ENCODE measurements around the gene CABLES1. TPM values are rescaled to one million over a fixed set of nuclear protein-coding genes. Genes with fewer than 3 reads are reported as not detected.
A peak's percentile ranks its signal among the peaks of the same experiment; 100 is the strongest.

Gene CABLES1
- total and polyA plus RNA-seq, 2 of the 4 experiments (the other 2 are of a cell fraction) = 4.7 to 5.7 TPM

GRCh38 chr18:23138471-23138870, 3.2 kb downstream of the CABLES1 start:
- TF ChIP-seq RAD21 (IDR thresholded peaks at IDR 0.05; ENCODE audit: low read length) (no peak), USF2 (IDR thresholded peaks at IDR 0.05; ENCODE audit: low read depth, low read length) (no peak), BHLHE40 (IDR thresholded peaks at IDR 0.05; ENCODE audit: low read depth, low read length) (no peak)
- H2AK5ac ChIP-seq (ENCODE audit: low read depth, low read length) = no peak overlapping the region; the same call in 1 of the 2 replicates
- no peak overlapping the region for H2BK5ac ChIP-seq (ENCODE audit: low read depth, low read length, poor library complexity, severe bottlenecking)
- H3K36me3 ChIP-seq (ENCODE audit: control insufficient read depth, insufficient read depth, low read length) = peaks cover 5% of the 10 kb centered on the region
- no peak overlapping the region for H4K8ac ChIP-seq (ENCODE audit: low read depth in 2 of 2, low read length in 2 of 2)
- H3K56ac ChIP-seq (ENCODE audit: extremely low read depth, insufficient read depth, low read length) = no peak overlapping the region
- no peak overlapping the region for H4K91ac ChIP-seq (ENCODE audit: insufficient read depth, low read depth, low read length)
- H3K14ac ChIP-seq (replicated peaks; ENCODE audit: low read depth, low read length) = 0 out of 2 replicates have a peak overlapping the region, but pooled peaks have one; percentile 13
- no peak overlapping the region for H2AFZ ChIP-seq (replicated peaks; ENCODE audit: low read length, poor library complexity)
- peaks cover 61% of the 10 kb centered on the region for H4K20me1 ChIP-seq (ENCODE audit: insufficient read depth, low read length)
- H3K27ac ChIP-seq (ENCODE audit: insufficient read depth, low read length) = no peak overlapping the region
- CTCF ChIA-PET = no interaction called here
- no peak overlapping the region for H2BK120ac ChIP-seq (ENCODE audit: low read depth, low read length)
- dilution Hi-C loops (cut with HindIII; ENCODE audit: low sequenced_read_pairs, unreplicated experiment) (no loop called here), intact Hi-C loops (cut with micrococcal nuclease) (loop anchor here (5.0 kb wide), 2 partner anchors 69 to 89 kb away; no protein-coding TSS in a partner anchor), in situ Hi-C loops (cut with MboI; ENCODE audit: low sequenced_read_pairs) (loop anchor here (10.0 kb wide), 1 partner anchor 236 kb away; no protein-coding TSS in a partner anchor)
- H3K9ac ChIP-seq (ENCODE audit: low read depth, low read length) = no peak overlapping the region
- H3K4ac ChIP-seq (ENCODE audit: low read depth, low read length) = no peak overlapping the region
- H3K9me1 ChIP-seq (ENCODE audit: insufficient read depth, low read length) = peaks cover 34% of the 10 kb centered on the region
- ATAC-seq (ENCODE audit: low read depth) (no peak), DNase-seq (no peak)
- peaks cover 34% of the 10 kb centered on the region for H3K4me1 ChIP-seq (ENCODE audit: control insufficient read depth, insufficient read depth, low read length)
- H3K18ac ChIP-seq (ENCODE audit: low read depth, low read length) = no peak overlapping the region
- POLR2A ChIA-PET (ENCODE audit: unreplicated experiment) = no interaction called here
- BruUV-seq (replicated peaks) = no TSS peak
- peaks cover 22 to 75% of the 10 kb centered on the region in 2 experiments for H3K79me1 ChIP-seq (ENCODE audit: low read depth in 1 of 2, low read length in 2 of 2)
- no peak overlapping the region for H2BK20ac ChIP-seq (ENCODE audit: low read depth, low read length)
- peak overlapping the region; percentile 16; the same call in 1 of the 2 replicates for H3K4me2 ChIP-seq (ENCODE audit: low read depth, low read length)
- H4K5ac ChIP-seq (ENCODE audit: low read depth, low read length) = no peak overlapping the region
- H3K27me3 ChIP-seq (ENCODE audit: control insufficient read depth, insufficient read depth, low read length) = no peaks in the 10 kb centered on the region
- no peaks in the 10 kb centered on the region for H3K9me3 ChIP-seq (ENCODE audit: control insufficient read depth, insufficient read depth, low read length)
- no peak overlapping the region for H3K4me3 ChIP-seq (ENCODE audit: insufficient read depth, low read depth, low read length)
- WGBS, 2 experiments (ENCODE audit: extremely low coverage in 2 of 2, insufficient read length in 1 of 2) = 82% methylated on average over 4 of the region's 5 CpGs; no CpG with 5 or more reads in 1 of the 2 experiments
- H2BK15ac ChIP-seq (ENCODE audit: low read depth, low read length) = no peak overlapping the region
- H3K23ac ChIP-seq (ENCODE audit: low read depth, low read length) = no peak overlapping the region
- no peak overlapping the region for H2AK9ac ChIP-seq (replicated peaks; ENCODE audit: low read depth, low read length, poor library complexity)
